WTC11 (cell line): ENCODE data around the gene ANP32E. TPM values are rescaled to one million over a fixed set of nuclear protein-coding genes. Genes with fewer than 3 reads are reported as not detected.
A peak's percentile ranks its signal among the peaks of the same experiment; 100 is the strongest.
"Not testable (repeated sequence)": the region's sequence is repeated elsewhere in the genome, so short reads cannot be mapped to it uniquely, and the experiment has no call there.

Source experiments
- ATAC-seq: fragments of 200-7000 bp; cut with Tn5 transposase; 2 replicates; pipeline ENCODE4 v1.10.0; 2021; ENCODE audit warnings: mild to moderate bottlenecking, moderate library complexity
- CTCF ChIA-PET: fragments of 300-600 bp; sonication (Branson Sonifier 250); formaldehyde crosslinking; loops from one replicate; lab custom pipeline; 2021; ENCODE audit warnings: antibody characterized with exemption; lab: Charles Lee
- POLR2A ChIA-PET: fragments of 350-600 bp; sonication (Branson Sonifier 250); formaldehyde crosslinking; loops from one replicate; lab custom pipeline; 2021; ENCODE audit warnings: antibody characterized with exemption; lab: Charles Lee
- DNase-seq: peaks from one replicate; pipeline ENCODE4 v3.0.0; 2021; ENCODE audit warnings: low spot score
- H3K27ac Mint-ChIP-seq: 2 replicates; pipeline ENCODE4 v1.8.0; 2021; ENCODE audit warnings: mixed read lengths
- H3K27me3 Mint-ChIP-seq: 2 replicates; pipeline ENCODE4 v1.8.0; 2021; ENCODE audit warnings: low read depth, mild to moderate bottlenecking, moderate library complexity, mixed read lengths
- H3K36me3 Mint-ChIP-seq: 2 replicates; pipeline ENCODE4 v1.8.0; 2021; ENCODE audit warnings: mixed read lengths
- H3K4me1 Mint-ChIP-seq: 2 replicates; pipeline ENCODE4 v1.8.0; 2022; ENCODE audit warnings: mixed read lengths
- H3K4me3 Mint-ChIP-seq: 2 replicates; pipeline ENCODE4 v1.8.0; 2021; ENCODE audit warnings: mild to moderate bottlenecking, moderate library complexity, mixed read lengths
- H3K9me3 Mint-ChIP-seq: 2 replicates; pipeline ENCODE4 v1.8.0; 2021; ENCODE audit warnings: mixed read lengths
- AFF4 ChIP-seq: sonication (generic); formaldehyde crosslinking; IDR thresholded peaks from 2 replicates; pipeline ENCODE4 v1.8.1; 2023; ENCODE audit warnings: mild to moderate bottlenecking, missing genetic modification reagents, borderline replicate concordance
- ATF3 ChIP-seq: sonication (generic); formaldehyde crosslinking; conservative IDR thresholded peaks from 2 replicates; pipeline ENCODE4 v1.8.1; 2022; ENCODE audit warnings: mild to moderate bottlenecking, missing genetic modification reagents
- CREB1 ChIP-seq: sonication (generic); formaldehyde crosslinking; IDR thresholded peaks from 2 replicates; pipeline ENCODE4 v1.8.0; 2023; ENCODE audit warnings: mild to moderate bottlenecking, missing genetic modification reagents
- CREM ChIP-seq: sonication (generic); formaldehyde crosslinking; IDR thresholded peaks from 2 replicates; pipeline ENCODE4 v1.8.1; 2022; ENCODE audit warnings: mild to moderate bottlenecking, missing genetic modification reagents, moderate library complexity
- E2F5 ChIP-seq: sonication (generic); formaldehyde crosslinking; IDR thresholded peaks from 2 replicates; pipeline ENCODE4 v1.8.1; 2022; ENCODE audit warnings: mild to moderate bottlenecking, moderate library complexity, missing genetic modification reagents
- ELF4 ChIP-seq: sonication (generic); formaldehyde crosslinking; IDR thresholded peaks from 2 replicates; pipeline ENCODE4 v1.8.1; 2022; ENCODE audit warnings: low read depth, mild to moderate bottlenecking, moderate library complexity, missing genetic modification reagents
- HMGA2 ChIP-seq: fragments of 250-450 bp; sonication (Bioruptor Pico); IDR thresholded peaks from 2 replicates; pipeline ENCODE4 v1.4.0; 2021; ENCODE audit warnings: mild to moderate bottlenecking, moderate library complexity
- NFYB ChIP-seq: sonication (generic); formaldehyde crosslinking; conservative IDR thresholded peaks from 2 replicates; pipeline ENCODE4 v1.8.0; 2022; ENCODE audit warnings: low read depth, missing genetic modification reagents
- NR1H2 ChIP-seq: sonication (generic); formaldehyde crosslinking; IDR thresholded peaks from 2 replicates; pipeline ENCODE4 v1.9.0; 2021; ENCODE audit warnings: mild to moderate bottlenecking, moderate library complexity, missing genetic modification reagents
- NR3C1 ChIP-seq: sonication (generic); formaldehyde crosslinking; conservative IDR thresholded peaks from 2 replicates; pipeline ENCODE4 v1.8.1; 2023; ENCODE audit warnings: low read depth, mild to moderate bottlenecking, missing genetic modification reagents
- PREB ChIP-seq: sonication (generic); formaldehyde crosslinking; IDR thresholded peaks from 2 replicates; pipeline ENCODE4 v1.8.1; 2022; ENCODE audit warnings: mild to moderate bottlenecking, missing genetic modification reagents, moderate library complexity, borderline replicate concordance
- SOX15 ChIP-seq: fragments of 250-450 bp; sonication (Bioruptor Pico); IDR thresholded peaks from 2 replicates; pipeline ENCODE4 v1.9.0; 2021; ENCODE audit warnings: mild to moderate bottlenecking
- SP1 ChIP-seq: sonication (generic); formaldehyde crosslinking; conservative IDR thresholded peaks from 2 replicates; pipeline ENCODE4 v1.8.1; 2022; ENCODE audit warnings: missing genetic modification reagents
- STAT6 ChIP-seq: sonication (generic); formaldehyde crosslinking; conservative IDR thresholded peaks from 2 replicates; pipeline ENCODE4 v1.8.1; 2023; ENCODE audit warnings: mild to moderate bottlenecking, low read depth, missing genetic modification reagents, moderate library complexity
- ZMAT4 ChIP-seq: fragments of 250-450 bp; sonication (Bioruptor Pico); IDR thresholded peaks from 2 replicates; pipeline ENCODE4 v1.9.0; 2021; ENCODE audit warnings: mild to moderate bottlenecking
- ZNF121 ChIP-seq: sonication (generic); formaldehyde crosslinking; IDR thresholded peaks from 2 replicates; pipeline ENCODE4 v1.8.0; 2023; ENCODE audit warnings: missing genetic modification reagents
- ZNF281 ChIP-seq: sonication (generic); formaldehyde crosslinking; IDR thresholded peaks from 2 replicates; pipeline ENCODE4 v1.8.0; 2023; ENCODE audit warnings: mild to moderate bottlenecking, missing genetic modification reagents
- ZNF396 ChIP-seq: fragments of 250-450 bp; sonication (Bioruptor Pico); IDR thresholded peaks from 2 replicates; pipeline ENCODE4 v1.8.0; 2021; ENCODE audit warnings: mild to moderate bottlenecking, moderate library complexity, borderline replicate concordance
- total RNA-seq: library from RNA; stranded (reverse); gene quantifications from 3 replicates; pipeline ENCODE4 v1.2.3, GENCODE V29; 2021

ANP32E gene
- total RNA-seq, 1 experiment from 2014 or later, result 119 TPM

- POLR2A ChIA-PET, H3K9me3 Mint-ChIP-seq: not testable (repeated sequence)
Observed at GRCh38 chr1:150208460-150208859, 27.5 kb downstream of the ANP32E start.

GRCh38 chr1:150207281-150207971 is 28.5 kb downstream of the ANP32E start:
- POLR2A ChIA-PET, result no interaction called here
- CTCF ChIA-PET, result interaction anchor here (1.4 kb wide), 1 partner anchor 20 kb away, joined by 8 read pairs; no protein-coding TSS in a partner anchor
- no peak overlapping the region for H3K27ac Mint-ChIP-seq

More at GRCh38 chr1:150208460-150208859, 27.5 kb downstream of the ANP32E start:
- H3K27me3 Mint-ChIP-seq, H3K4me3 Mint-ChIP-seq, H3K4me1 Mint-ChIP-seq, CTCF ChIA-PET, ATAC-seq, H3K36me3 Mint-ChIP-seq, DNase-seq, H3K27ac Mint-ChIP-seq: not testable (repeated sequence)
- TF ChIP-seq HMGA2 (CRISPR knock-in tag), result peak; percentile 53

More at GRCh38 chr1:150207281-150207971, 28.5 kb downstream of the ANP32E start:
- TF ChIP-seq NR1H2 (no peak), ZNF396 (no peak), STAT6 (CRISPR knock-in tag) (no peak), NR3C1 (no peak), ZNF281 (CRISPR knock-in tag) (no peak), CREM (CRISPR knock-in tag) (no peak), NFYB (CRISPR knock-in tag) (no peak), AFF4 (no peak), CREB1 (CRISPR knock-in tag) (no peak), E2F5 (CRISPR knock-in tag) (no peak), SOX15 (CRISPR knock-in tag) (no peak), ATF3 (CRISPR knock-in tag) (no peak), SP1 (no peak), ELF4 (CRISPR knock-in tag) (no peak), PREB (no peak), ZMAT4 (CRISPR knock-in tag) (no peak), ZNF121 (CRISPR knock-in tag) (no peak)
- H3K27me3 Mint-ChIP-seq, result no peaks in the 10 kb centered on the region
- H3K4me1 Mint-ChIP-seq, result no peaks in the 10 kb centered on the region
- no peaks in the 10 kb centered on the region for H3K36me3 Mint-ChIP-seq
- ATAC-seq (no peak), DNase-seq (no peak)
- peaks cover 3% of the 10 kb centered on the region; the same call in 1 of the 2 replicates for H3K9me3 Mint-ChIP-seq
- no peak overlapping the region for H3K4me3 Mint-ChIP-seq
